ENCODE data around the gene MAP3K10. TPM values are rescaled to one million over a fixed set of nuclear protein-coding genes. Genes with fewer than 3 reads are reported as not detected.

The MAP3K10 gene
- total RNA-seq, 1 donor from 2014 or later, result 19.4 TPM

GRCh38 chr19:40234429-40235237 is 43.4 kb downstream of the MAP3K10 start:
- intact Hi-C loops (cut with DNase I), result no loop called here
- no peak overlapping the region for H3K4me3 ChIP-seq
- no peak for TF ChIP-seq CTCF (IDR thresholded peaks at IDR 0.05)

GRCh38 chr19:40235238-40236025 is 44.2 kb downstream of the MAP3K10 start:
- no peak for DNase-seq (ENCODE audit: low spot score in 2 of 2)
- Histone ChIP-seq H3K9me3 (no peaks in the 10 kb centered on the region), H3K27me3 (no peaks in the 10 kb centered on the region), H3K4me3 (no peak overlapping the region), H3K36me3 (peaks cover 73 to 75% of the 10 kb centered on the region in 2 donors), H3K4me1 (no peaks in the 10 kb centered on the region), H3K27ac (no peak overlapping the region)
- TF ChIP-seq CTCF (IDR thresholded peaks at IDR 0.05), result no peak
- intact Hi-C loops (cut with DNase I), result no loop called here

More at GRCh38 chr19:40234429-40235237, 43.4 kb downstream of the MAP3K10 start:
- no peaks in the 10 kb centered on the region for H3K27me3 ChIP-seq
- H3K9me3 ChIP-seq, result no peaks in the 10 kb centered on the region
- no peak overlapping the region for H3K27ac ChIP-seq
- no peak for DNase-seq (ENCODE audit: low spot score in 2 of 2)
- H3K4me1 ChIP-seq, result peaks cover 2 to 3% of the 10 kb centered on the region in 2 donors
- peaks cover 65 to 67% of the 10 kb centered on the region in 2 donors for H3K36me3 ChIP-seq

GRCh38 chr19:40236026-40236355 is 44.8 kb downstream of the MAP3K10 start:
- peaks cover 74 to 81% of the 10 kb centered on the region in 2 donors for H3K36me3 ChIP-seq
- H3K4me1 ChIP-seq, result no peaks in the 10 kb centered on the region
- intact Hi-C loops (cut with DNase I), result no loop called here
- no peak for DNase-seq (ENCODE audit: low spot score in 2 of 2)
- TF ChIP-seq CTCF (IDR thresholded peaks at IDR 0.05), result no peak
- no peak overlapping the region for H3K4me3 ChIP-seq
- no peaks in the 10 kb centered on the region for H3K9me3 ChIP-seq
- no peaks in the 10 kb centered on the region for H3K27me3 ChIP-seq
- H3K27ac ChIP-seq, result no peak overlapping the region

- H3K27ac ChIP-seq, result no peak overlapping the region
- peaks cover 74 to 84% of the 10 kb centered on the region in 2 donors for H3K36me3 ChIP-seq
- no peak for TF ChIP-seq CTCF (IDR thresholded peaks at IDR 0.05)
- H3K9me3 ChIP-seq, result no peaks in the 10 kb centered on the region
- no peaks in the 10 kb centered on the region for H3K4me1 ChIP-seq
- no peak overlapping the region for H3K4me3 ChIP-seq
- no peaks in the 10 kb centered on the region for H3K27me3 ChIP-seq
- DNase-seq (ENCODE audit: low spot score in 2 of 2), result no peak
- intact Hi-C loops (cut with DNase I), result no loop called here
Observed at GRCh38 chr19:40236366-40236765, 45.1 kb downstream of the MAP3K10 start.

- DNase-seq (ENCODE audit: low spot score in 2 of 2), result no peak
- Histone ChIP-seq H3K4me3 (no peak overlapping the region), H3K36me3 (peaks cover 74 to 96% of the 10 kb centered on the region in 2 donors), H3K9me3 (no peaks in the 10 kb centered on the region), H3K4me1 (no peaks in the 10 kb centered on the region), H3K27ac (no peak overlapping the region), H3K27me3 (no peaks in the 10 kb centered on the region)
- no peak for TF ChIP-seq CTCF (IDR thresholded peaks at IDR 0.05)
- intact Hi-C loops (cut with DNase I), result no loop called here
Observed at GRCh38 chr19:40237791-40238190, 46.6 kb downstream of the MAP3K10 start.

Measured in ascending aorta (tissue), 2 donors.